K562 (cell line): ENCODE results near the gene SAP25. TPM values are rescaled to one million over a fixed set of nuclear protein-coding genes. Genes with fewer than 3 reads are reported as not detected.
A peak's percentile ranks its signal among the peaks of the same experiment; 100 is the strongest.

Source experiments
- CBX5 ChIP-seq: IDR thresholded peaks from 2 replicates; pipeline ENCODE4 v1.6.1; 2014; ENCODE audit warnings: low read depth, borderline replicate concordance
- GABPB2 ChIP-seq: fragments of 250-450 bp; sonication (Bioruptor Pico); conservative IDR thresholded peaks from 2 replicates; pipeline ENCODE4 v1.5.1; 2021; ENCODE audit warnings: mild to moderate bottlenecking
- KDM5B ChIP-seq: fragments of 200-600 bp; sonication (generic); IDR thresholded peaks from 2 replicates; pipeline ENCODE4 v1.6.1; 2012; ENCODE audit warnings: low read depth, mild to moderate bottlenecking, moderate library complexity, low read length, control low read depth, inconsistent platforms; ENCODE audit not compliant: insufficient replicate concordance
- NCOR1 ChIP-seq: fragments of 450-650 bp; IDR thresholded peaks from 2 replicates; pipeline ENCODE4 v1.6.1; 2016; ENCODE audit warnings: mild to moderate bottlenecking, moderate library complexity
- ZNF263 ChIP-seq: sonication (generic); formaldehyde crosslinking; IDR thresholded peaks from 2 replicates; pipeline ENCODE4 v1.8.0; 2022; ENCODE audit warnings: mild to moderate bottlenecking, missing genetic modification reagents, borderline replicate concordance
- ZNF347 ChIP-seq: fragments of 450-650 bp; formaldehyde crosslinking; IDR thresholded peaks from 2 replicates; pipeline ENCODE4 v1.4.0; 2020; ENCODE audit warnings: low read depth, mild to moderate bottlenecking, moderate library complexity
- polyA plus RNA-seq, 8 experiments: library from polyadenylated mRNA; depleted of rRNA in 4 of 8; stranded (reverse) in 5 of 8; unstranded in 3 of 8; fragments of >200 nt; fragmentation: Nextera tagmentation in 2 of 8; fragmentation: Illumina TruSeq in 1 of 8; extraction: Ambion mirVana in 2 of 8; extraction: Trizol in 1 of 8; gene quantifications; 2 replicates each; pipeline versions ENCODE4 v1.2.1 to v1.2.3, GENCODE V29; 2011 to 2014; ENCODE audit warnings: inconsistent platforms in 1 of 8, missing spikeins in 1 of 8
- total RNA-seq, 7 experiments: library from RNA; depleted of rRNA in 6 of 7; stranded (reverse); fragments of >200 nt in 6 of 7; fragmentation: Illumina TruSeq in 2 of 7; extraction: Trizol in 2 of 7; gene quantifications; 2 replicates each; pipeline versions ENCODE4 v1.2.1 to v1.2.3, GENCODE V29; 2011 to 2021; ENCODE audit warnings: low replicate concordance in 1 of 7
- TF ChIP-seq, protein P1 (sequence below), 3 experiments: fragments of 200-800 bp in 1 of 3; sonication (Bioruptor generic) in 1 of 3; sonication (generic) in 1 of 3; formaldehyde crosslinking in 1 of 3; IDR thresholded peaks; 2 replicates each; pipeline versions ENCODE4 v1.6.1 to v1.8.0; 2016 to 2022; ENCODE audit warnings: mild to moderate bottlenecking in 2 of 3, missing compliant biosample characterization in 2 of 3, missing genetic modification characterization in 2 of 3, missing genetic modification reagents in 1 of 3
- TF ChIP-seq, protein P2 (sequence below), 2 experiments: fragments of 450-650 bp in 1 of 2; sonication (generic) in 1 of 2; formaldehyde crosslinking; conservative IDR thresholded peaks; 2 replicates each; pipeline versions ENCODE4 v1.4.0 to v1.8.1; 2020 to 2022; ENCODE audit warnings: mild to moderate bottlenecking in 1 of 2, missing genetic modification reagents in 1 of 2
- TF ChIP-seq, protein P3 (sequence below), 2 experiments: fragments of 450-650 bp in 1 of 2; sonication (generic) in 1 of 2; formaldehyde crosslinking in 1 of 2; IDR thresholded peaks in 1 of 2; conservative IDR thresholded peaks in 1 of 2; 2 replicates each; pipeline versions ENCODE4 v1.6.1 to v1.8.1; 2016 to 2023; ENCODE audit warnings: mild to moderate bottlenecking in 2 of 2, moderate library complexity in 2 of 2, inconsistent platforms in 1 of 2, missing genetic modification reagents in 1 of 2
- TF ChIP-seq, protein P4 (sequence below): fragments of 450-650 bp; conservative IDR thresholded peaks from 2 replicates; pipeline ENCODE4 v1.6.1; 2016; ENCODE audit warnings: missing genetic modification characterization, low read depth, mild to moderate bottlenecking, missing compliant biosample characterization, moderate library complexity
- TF ChIP-seq, protein P5 (sequence below), 2 experiments: IDR thresholded peaks; 2 replicates each; pipeline ENCODE4 v1.6.1; 2011; ENCODE audit warnings: borderline replicate concordance in 1 of 2, control low read depth in 1 of 2, low read depth in 1 of 2, low read length in 1 of 2, mild to moderate bottlenecking in 1 of 2, mixed read lengths in 1 of 2, moderate library complexity in 1 of 2; ENCODE audit not compliant: insufficient read depth in 1 of 2, insufficient read length in 1 of 2, poor library complexity in 1 of 2, severe bottlenecking in 1 of 2; ENCODE audit errors: extremely low read depth in 1 of 2

The SAP25 gene
- total and polyA plus RNA-seq, 9 of the 15 experiments (the other 6 are each of a cell fraction or from before 2014, with no cell fraction given) = 0.13 to 5.3 (median 0.78) TPM; not detected in 1

DNA sequence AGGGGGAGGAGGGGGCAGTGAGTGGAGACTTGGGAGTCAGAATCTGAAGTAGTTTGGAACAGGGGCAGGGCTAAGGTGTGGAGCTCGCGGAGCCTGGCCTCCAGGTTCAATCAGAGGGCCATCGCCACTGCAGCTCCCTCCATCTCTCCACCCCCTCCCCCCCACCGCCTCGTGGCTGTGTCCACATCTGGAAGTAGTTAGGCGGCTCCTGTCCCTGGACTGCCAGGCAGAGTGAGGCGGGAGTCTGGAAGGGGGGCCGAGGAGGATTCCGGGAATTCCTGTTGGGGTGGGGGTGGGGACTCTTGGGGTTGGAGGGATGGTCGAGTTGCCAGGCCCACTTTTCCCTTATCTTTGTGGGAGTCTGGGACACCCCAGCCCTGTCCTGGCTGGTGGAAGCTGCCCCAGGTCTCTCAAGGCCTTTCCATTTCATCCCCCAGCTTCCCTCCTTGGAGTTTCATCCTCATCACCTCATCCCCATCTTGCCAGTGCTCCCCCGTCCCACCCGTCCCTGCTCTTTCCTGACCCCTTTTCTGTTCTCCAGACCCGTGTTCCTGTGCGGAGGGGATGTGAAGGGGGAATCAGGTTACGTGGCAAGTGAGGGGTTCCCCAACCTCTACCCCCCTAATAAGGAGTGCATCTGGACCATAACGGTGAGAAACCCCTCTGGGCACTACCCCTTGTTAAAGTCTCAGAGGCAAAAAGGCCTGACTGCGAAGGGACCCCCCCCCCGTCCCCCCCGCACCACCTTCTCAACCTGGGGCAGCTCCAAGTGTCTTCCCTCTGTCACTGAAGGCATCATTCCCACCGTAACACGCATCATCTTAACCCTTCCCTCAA, 29.4 kb upstream of the SAP25 start (continued):
- TF ChIP-seq, protein P1, sequence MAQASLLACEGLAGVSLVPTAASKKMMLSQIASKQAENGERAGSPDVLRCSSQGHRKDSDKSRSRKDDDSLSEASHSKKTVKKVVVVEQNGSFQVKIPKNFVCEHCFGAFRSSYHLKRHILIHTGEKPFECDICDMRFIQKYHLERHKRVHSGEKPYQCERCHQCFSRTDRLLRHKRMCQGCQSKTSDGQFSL (CRISPR knock-in tag; IDR thresholded peaks at IDR 0.05) = peak; percentile 48; the same call in 1 of the 2 replicates
- TF ChIP-seq, protein P1 (tag; IDR thresholded peaks at IDR 0.05) = no peak
- TF ChIP-seq KDM5B = peak; percentile 28
- no peak for TF ChIP-seq CBX5
- no peak for TF ChIP-seq GABPB2 (CRISPR knock-in tag)
- TF ChIP-seq, protein P2, sequence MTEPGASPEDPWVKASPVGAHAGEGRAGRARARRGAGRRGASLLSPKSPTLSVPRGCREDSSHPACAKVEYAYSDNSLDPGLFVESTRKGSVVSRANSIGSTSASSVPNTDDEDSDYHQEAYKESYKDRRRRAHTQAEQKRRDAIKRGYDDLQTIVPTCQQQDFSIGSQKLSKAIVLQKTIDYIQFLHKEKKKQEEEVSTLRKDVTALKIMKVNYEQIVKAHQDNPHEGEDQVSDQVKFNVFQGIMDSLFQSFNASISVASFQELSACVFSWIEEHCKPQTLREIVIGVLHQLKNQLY (CRISPR knock-in tag; conservative IDR thresholded peaks at IDR 0.05) = no peak
- TF ChIP-seq ZNF347 (CRISPR knock-in tag) = no peak
- TF ChIP-seq, protein P3, sequence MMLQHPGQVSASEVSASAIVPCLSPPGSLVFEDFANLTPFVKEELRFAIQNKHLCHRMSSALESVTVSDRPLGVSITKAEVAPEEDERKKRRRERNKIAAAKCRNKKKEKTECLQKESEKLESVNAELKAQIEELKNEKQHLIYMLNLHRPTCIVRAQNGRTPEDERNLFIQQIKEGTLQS (IDR thresholded peaks at IDR 0.05) = no peak
- TF ChIP-seq, protein P3 (CRISPR knock-in tag; conservative IDR thresholded peaks at IDR 0.05) = no peak
- no peak for TF ChIP-seq NCOR1
- TF ChIP-seq, protein P4, sequence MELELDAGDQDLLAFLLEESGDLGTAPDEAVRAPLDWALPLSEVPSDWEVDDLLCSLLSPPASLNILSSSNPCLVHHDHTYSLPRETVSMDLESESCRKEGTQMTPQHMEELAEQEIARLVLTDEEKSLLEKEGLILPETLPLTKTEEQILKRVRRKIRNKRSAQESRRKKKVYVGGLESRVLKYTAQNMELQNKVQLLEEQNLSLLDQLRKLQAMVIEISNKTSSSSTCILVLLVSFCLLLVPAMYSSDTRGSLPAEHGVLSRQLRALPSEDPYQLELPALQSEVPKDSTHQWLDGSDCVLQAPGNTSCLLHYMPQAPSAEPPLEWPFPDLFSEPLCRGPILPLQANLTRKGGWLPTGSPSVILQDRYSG (tag) = no peak
- TF ChIP-seq, protein P5, sequence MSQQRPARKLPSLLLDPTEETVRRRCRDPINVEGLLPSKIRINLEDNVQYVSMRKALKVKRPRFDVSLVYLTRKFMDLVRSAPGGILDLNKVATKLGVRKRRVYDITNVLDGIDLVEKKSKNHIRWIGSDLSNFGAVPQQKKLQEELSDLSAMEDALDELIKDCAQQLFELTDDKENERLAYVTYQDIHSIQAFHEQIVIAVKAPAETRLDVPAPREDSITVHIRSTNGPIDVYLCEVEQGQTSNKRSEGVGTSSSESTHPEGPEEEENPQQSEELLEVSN (IDR thresholded peaks at IDR 0.05; ENCODE audit: borderline replicate concordance in 1 of 2, extremely low read depth in 1 of 2, insufficient read depth in 1 of 2, insufficient read length in 1 of 2, low read depth in 1 of 2, low read length in 1 of 2, poor library complexity in 1 of 2, severe bottlenecking in 1 of 2) = peak; percentile 36 to 68
- TF ChIP-seq ZNF263 (CRISPR knock-in tag) = peak; percentile 23; the same call in 1 of the 2 replicates
